ENCODE results near the gene ACAD10. TPM values are rescaled to one million over a fixed set of nuclear protein-coding genes. Genes with fewer than 3 reads are reported as not detected.

Gene ACAD10
- total RNA-seq, 1 donor from 2014 or later: 45.1 TPM

GRCh38 chr12:111653596-111653995, 32.3 kb upstream of the ACAD10 start:
- H3K36me3 Mint-ChIP-seq (ENCODE audit: low read depth): peaks cover 69% of the 10 kb centered on the region
- ATAC-seq (ENCODE audit: low read depth): no peak
- no peaks in the 10 kb centered on the region for H3K4me1 Mint-ChIP-seq
- DNase-seq: no peak
- no peak overlapping the region for H3K4me3 Mint-ChIP-seq
- intact Hi-C loops (cut with micrococcal nuclease): no loop called here
- CTCF ChIA-PET: interaction anchor here (0.9 kb wide), 1 partner anchor 20 kb away, joined by 3 read pairs; no protein-coding TSS in a partner anchor
- no peak for TF ChIP-seq CTCF (IDR thresholded peaks at IDR 0.05)
- no peak overlapping the region for H3K27ac Mint-ChIP-seq
- no peaks in the 10 kb centered on the region for H3K9me3 Mint-ChIP-seq
- POLR2A ChIA-PET: interaction anchor here (1.4 kb wide), 1 partner anchor 30 kb away, joined by 3 read pairs; no protein-coding TSS in a partner anchor
- H3K27me3 Mint-ChIP-seq: no peaks in the 10 kb centered on the region

GRCh38 chr12:111655356-111655755, 30.5 kb upstream of the ACAD10 start:
- H3K4me1 Mint-ChIP-seq: no peaks in the 10 kb centered on the region
- no peaks in the 10 kb centered on the region for H3K27me3 Mint-ChIP-seq
- ChIA-PET POLR2A (no interaction called here), CTCF (no interaction called here)
- ATAC-seq (ENCODE audit: low read depth): no peak
- intact Hi-C loops (cut with micrococcal nuclease): no loop called here
- TF ChIP-seq CTCF (IDR thresholded peaks at IDR 0.05): no peak
- H3K27ac Mint-ChIP-seq: no peak overlapping the region
- no peaks in the 10 kb centered on the region for H3K9me3 Mint-ChIP-seq
- H3K36me3 Mint-ChIP-seq (ENCODE audit: low read depth): peaks cover 73% of the 10 kb centered on the region
- no peak for DNase-seq
- H3K4me3 Mint-ChIP-seq: no peak overlapping the region

GRCh38 chr12:111656016-111656415, 29.8 kb upstream of the ACAD10 start:
- Mint-ChIP-seq H3K4me1 (no peaks in the 10 kb centered on the region), H3K27ac (no peak overlapping the region), H3K36me3 (ENCODE audit: low read depth) (peaks cover 71% of the 10 kb centered on the region), H3K27me3 (no peaks in the 10 kb centered on the region), H3K9me3 (no peaks in the 10 kb centered on the region), H3K4me3 (no peak overlapping the region)
- intact Hi-C loops (cut with micrococcal nuclease): no loop called here
- CTCF ChIA-PET: no interaction called here
- no peak for DNase-seq
- no peak for TF ChIP-seq CTCF (IDR thresholded peaks at IDR 0.05)
- ATAC-seq (ENCODE audit: low read depth): no peak
- POLR2A ChIA-PET: no interaction called here

- Mint-ChIP-seq H3K36me3 (ENCODE audit: low read depth) (peaks cover 78% of the 10 kb centered on the region), H3K27me3 (no peaks in the 10 kb centered on the region), H3K4me3 (no peak overlapping the region), H3K27ac (no peak overlapping the region), H3K4me1 (no peaks in the 10 kb centered on the region), H3K9me3 (no peaks in the 10 kb centered on the region)
- intact Hi-C loops (cut with micrococcal nuclease): no loop called here
- CTCF ChIA-PET: no interaction called here
- ATAC-seq (ENCODE audit: low read depth) (no peak), DNase-seq (no peak)
- TF ChIP-seq CTCF (IDR thresholded peaks at IDR 0.05): no peak
- POLR2A ChIA-PET: no interaction called here
Measured at GRCh38 chr12:111664499-111664898, 21.4 kb upstream of the ACAD10 start.

- intact Hi-C loops (cut with micrococcal nuclease): no loop called here
- no peak for ATAC-seq (ENCODE audit: low read depth)
- H3K36me3 Mint-ChIP-seq (ENCODE audit: low read depth): peaks cover 78% of the 10 kb centered on the region
- no peaks in the 10 kb centered on the region for H3K4me1 Mint-ChIP-seq
- ChIA-PET POLR2A (no interaction called here), CTCF (no interaction called here)
- no peaks in the 10 kb centered on the region for H3K9me3 Mint-ChIP-seq
- no peak for TF ChIP-seq CTCF (IDR thresholded peaks at IDR 0.05)
- no peak overlapping the region for H3K27ac Mint-ChIP-seq
- no peak for DNase-seq
- H3K4me3 Mint-ChIP-seq: no peak overlapping the region
- H3K27me3 Mint-ChIP-seq: no peaks in the 10 kb centered on the region
Measured at GRCh38 chr12:111664961-111665865, 20.6 kb upstream of the ACAD10 start.

Data from activated B cell treated with CpG ODN at 0.5 μM for 24 hours (primary cell).